Uterus (tissue), 2 donors: ENCODE results near the gene GPR141.

Experiments used
- POLR2A ChIP-seq, 2 donors: fragments of 450-650 bp; IDR thresholded peaks; one replicate each; pipeline ENCODE4 v1.6.1; 2016; ENCODE audit warnings: antibody characterized with exemption in 2 of 2, mild to moderate bottlenecking in 1 of 2, moderate library complexity in 1 of 2
- TF ChIP-seq, protein P1 (sequence below), 4 experiments: fragments of 200-600 bp in 2 of 4; fragments of 450-650 bp in 2 of 4; sonication (generic) in 2 of 4; IDR thresholded peaks; one replicate each; pipeline ENCODE4 v1.5.1; 2016 to 2019; ENCODE audit warnings: antibody characterized with exemption in 4 of 4, mild to moderate bottlenecking in 2 of 4, moderate library complexity in 1 of 4

DNA sequence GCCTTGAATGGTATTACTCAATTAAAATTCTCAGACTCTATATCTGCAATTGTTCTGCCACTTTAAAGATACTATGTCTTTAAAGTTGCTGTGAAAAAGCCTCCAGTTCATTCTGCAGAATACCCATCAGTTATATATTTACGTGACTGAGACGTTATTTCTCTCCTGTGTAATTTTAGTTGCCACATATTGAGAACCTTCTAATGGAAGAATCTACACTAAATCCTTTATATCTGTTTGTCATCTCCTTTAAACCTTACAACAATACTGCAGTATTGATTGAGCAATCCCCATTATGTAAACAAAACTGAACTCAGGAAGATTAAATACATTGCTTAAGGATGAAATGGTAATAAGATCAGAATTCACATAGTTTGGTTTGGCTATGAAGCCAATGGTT lies 30.0 kb downstream of the GPR141 start:
- TF ChIP-seq, protein P1, sequence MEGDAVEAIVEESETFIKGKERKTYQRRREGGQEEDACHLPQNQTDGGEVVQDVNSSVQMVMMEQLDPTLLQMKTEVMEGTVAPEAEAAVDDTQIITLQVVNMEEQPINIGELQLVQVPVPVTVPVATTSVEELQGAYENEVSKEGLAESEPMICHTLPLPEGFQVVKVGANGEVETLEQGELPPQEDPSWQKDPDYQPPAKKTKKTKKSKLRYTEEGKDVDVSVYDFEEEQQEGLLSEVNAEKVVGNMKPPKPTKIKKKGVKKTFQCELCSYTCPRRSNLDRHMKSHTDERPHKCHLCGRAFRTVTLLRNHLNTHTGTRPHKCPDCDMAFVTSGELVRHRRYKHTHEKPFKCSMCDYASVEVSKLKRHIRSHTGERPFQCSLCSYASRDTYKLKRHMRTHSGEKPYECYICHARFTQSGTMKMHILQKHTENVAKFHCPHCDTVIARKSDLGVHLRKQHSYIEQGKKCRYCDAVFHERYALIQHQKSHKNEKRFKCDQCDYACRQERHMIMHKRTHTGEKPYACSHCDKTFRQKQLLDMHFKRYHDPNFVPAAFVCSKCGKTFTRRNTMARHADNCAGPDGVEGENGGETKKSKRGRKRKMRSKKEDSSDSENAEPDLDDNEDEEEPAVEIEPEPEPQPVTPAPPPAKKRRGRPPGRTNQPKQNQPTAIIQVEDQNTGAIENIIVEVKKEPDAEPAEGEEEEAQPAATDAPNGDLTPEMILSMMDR (IDR thresholded peaks at IDR 0.05) = no peak
- TF ChIP-seq POLR2A (IDR thresholded peaks at IDR 0.05) = no peak
